GM21786 (cell line): Measurements from ENCODE around the gene CUBN.
"Not testable (repeated sequence)": the region's sequence is repeated elsewhere in the genome, so short reads cannot be mapped to it uniquely, and the experiment has no call there.

Experiments
- ATAC-seq: cut with Tn5 transposase; IDR thresholded peaks from one replicate; pipeline ENCODE4 v1.9.1; 2021; ENCODE audit not compliant: unreplicated experiment

CUBN gene

DNA sequence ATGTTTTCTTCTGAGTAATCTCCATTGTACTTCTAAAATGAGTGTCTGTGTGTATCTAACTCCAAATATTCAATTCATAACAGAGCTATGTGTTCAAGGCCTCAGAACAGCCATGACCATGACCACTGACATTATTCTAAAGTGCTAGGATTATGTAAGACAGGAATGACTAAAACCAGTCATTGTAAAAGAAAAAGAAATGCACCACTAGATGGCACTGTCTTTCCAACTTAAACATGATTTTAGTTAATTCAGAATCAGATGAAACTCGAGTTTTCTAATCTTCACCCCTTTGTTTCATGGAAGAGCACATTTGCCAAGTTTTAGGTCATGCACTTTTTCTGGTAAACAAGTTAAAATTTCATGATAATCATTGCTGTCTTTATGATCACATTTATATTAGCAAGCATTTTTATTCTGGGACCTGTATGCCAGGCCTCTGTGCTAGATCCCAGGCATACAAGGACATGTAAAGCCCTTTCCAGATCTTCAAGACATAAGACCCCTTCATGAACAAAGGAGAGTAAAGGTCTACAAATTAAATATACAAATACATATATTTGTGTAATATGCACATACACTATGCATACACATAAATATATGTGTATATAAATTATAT lies 286.2 kb downstream of the CUBN start:
- no peak for ATAC-seq

DNA sequence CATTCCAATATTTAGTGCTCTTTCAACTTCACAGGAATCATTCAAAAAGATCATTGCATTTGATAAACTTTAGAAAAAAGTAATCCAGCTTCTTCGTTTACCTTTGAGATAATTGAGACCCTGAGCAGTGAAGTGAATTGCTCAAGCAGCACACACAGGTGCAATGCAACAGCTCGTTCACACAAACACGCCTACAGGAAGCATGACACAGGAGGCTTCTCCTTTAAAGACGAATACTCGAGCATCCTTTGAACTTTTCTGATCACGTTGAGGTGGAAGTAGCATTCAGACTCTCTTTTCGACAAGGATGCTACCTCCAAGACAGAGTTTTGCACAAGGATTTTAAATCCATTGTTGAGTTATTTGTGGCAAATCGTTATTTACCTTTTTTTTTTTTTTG lies 294.4 kb downstream of the CUBN start:
- ATAC-seq: no peak

DNA sequence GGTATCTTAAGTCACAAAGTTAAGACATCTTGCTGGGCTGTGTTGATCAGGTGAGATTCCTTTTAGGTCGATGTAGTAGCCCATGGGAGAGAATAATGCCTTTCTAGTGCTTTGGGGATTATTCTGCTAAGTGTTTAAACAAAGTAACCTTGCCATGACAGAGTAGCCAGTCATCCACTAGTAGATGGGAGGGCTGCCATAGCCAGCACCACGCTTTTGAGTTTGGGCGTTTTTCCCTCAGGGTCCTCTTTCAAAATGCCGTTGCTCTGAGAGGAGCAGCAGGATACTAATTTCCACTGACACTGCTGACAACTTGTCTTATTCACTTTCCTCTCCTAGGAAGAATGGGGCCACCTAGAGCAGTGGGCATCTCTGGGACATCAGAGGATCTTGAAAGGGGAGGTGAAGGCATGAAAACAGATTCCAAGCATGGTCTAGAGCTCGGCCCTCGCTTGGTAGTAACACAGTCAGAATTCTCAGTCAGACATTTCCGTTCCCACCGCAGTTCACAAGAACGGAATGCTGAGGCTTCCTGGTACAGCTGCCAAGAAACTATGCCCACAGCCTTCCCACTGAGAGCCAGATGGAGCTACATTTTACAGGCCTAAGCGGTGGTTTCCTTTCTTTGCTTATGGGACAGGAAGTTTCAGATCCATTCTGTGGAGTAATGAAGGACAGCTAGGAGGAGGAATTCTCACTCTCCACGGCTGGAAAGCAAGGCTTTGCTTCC lies 297.1 kb downstream of the CUBN start:
- ATAC-seq: no peak

DNA sequence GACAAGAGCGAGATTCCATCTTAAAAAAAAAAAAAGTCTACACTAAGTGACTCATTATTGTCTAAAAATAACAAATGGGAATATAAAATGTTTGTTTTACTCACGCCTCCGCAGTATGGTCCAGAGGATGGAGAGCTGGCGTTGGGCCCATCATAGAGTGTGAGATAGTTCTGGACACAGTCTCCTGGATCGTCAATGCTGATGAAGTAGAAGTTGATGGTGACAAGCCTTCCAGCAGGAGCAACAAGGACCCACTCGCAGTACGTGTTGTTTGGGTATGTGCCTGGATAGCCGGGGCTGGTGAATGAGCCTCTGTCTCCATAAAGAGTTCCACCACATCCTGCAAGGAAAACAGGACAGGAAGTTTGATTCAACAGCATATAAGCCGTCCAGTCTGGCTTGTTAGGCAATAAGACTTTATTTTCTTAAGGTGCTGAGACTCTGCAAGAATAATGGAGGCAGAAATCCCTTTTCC lies 300.9 kb downstream of the CUBN start:
- ATAC-seq: no peak

DNA sequence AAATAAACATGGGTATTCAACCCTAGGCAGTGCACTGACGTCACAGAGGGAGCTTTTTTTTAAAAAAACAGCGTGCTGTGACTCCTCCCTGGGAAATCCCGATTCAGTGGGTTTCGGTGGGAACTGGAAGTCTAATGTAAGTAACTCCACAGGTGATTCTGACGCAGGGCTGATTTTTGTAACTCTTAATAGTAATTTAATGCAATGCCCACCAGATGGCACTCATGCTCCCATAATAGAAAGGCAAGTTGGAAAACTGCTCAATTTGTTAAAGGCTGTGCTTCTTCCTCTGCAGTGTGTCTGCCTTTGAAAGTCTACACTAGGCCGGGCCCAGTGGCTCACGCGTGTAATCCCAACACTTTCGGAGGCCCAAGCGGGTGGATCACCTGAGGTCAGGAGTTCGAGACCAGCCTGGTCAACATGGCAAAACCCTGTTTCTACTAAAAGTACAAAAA lies 301.5 kb downstream of the CUBN start:
- peak; percentile 92 for ATAC-seq

DNA sequence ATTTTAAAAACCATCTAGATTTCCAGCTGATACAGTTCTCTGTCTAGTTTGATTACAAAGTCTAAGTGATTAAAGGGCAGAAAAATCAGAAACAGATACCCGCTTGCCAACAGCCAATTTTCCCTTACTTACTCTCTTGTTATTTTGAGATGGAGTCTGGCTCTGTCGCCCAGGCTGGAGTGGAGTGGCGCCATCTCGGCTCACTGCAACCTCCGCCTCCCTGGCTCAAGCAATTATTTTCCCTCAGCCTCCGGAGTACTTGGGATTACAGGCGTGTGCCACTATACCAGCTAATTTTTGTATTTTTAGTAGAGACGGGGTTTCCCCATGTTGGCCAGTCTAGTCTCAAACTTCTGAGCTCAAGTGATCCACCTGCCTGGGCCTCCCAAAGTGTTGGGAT lies 302.1 kb downstream of the CUBN start:
- ATAC-seq: not testable (repeated sequence)

DNA sequence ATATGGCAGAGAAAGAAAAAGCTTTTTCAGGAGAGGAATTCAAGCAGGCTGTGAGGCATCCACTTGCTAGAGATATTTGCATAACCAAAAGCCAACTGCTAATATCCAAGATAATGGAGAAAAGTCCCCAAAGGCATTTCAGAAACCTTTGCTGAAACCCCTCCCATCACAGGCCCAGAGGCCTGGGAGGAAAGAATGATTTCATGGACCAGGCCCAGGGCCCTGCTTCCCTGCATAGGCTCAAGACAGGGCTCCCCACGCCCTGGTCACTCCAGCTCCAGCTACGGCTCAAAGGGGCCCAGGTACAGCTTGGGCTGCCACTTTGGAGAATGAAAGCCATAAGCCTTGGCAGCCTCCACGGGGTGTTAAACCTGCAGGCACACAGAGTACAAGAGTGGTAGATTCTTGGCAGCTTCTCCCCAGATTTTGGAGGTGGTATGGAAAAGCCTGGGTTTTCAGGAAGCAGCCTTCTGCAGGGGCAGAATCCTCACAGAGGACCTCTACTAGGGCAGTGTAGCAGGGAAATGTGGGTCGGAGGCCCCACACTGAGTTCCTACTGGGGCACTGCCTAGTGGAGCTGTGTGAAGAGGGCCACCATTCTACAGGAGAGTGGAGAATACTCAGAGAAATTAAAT lies 306.8 kb downstream of the CUBN start:
- no peak for ATAC-seq

DNA sequence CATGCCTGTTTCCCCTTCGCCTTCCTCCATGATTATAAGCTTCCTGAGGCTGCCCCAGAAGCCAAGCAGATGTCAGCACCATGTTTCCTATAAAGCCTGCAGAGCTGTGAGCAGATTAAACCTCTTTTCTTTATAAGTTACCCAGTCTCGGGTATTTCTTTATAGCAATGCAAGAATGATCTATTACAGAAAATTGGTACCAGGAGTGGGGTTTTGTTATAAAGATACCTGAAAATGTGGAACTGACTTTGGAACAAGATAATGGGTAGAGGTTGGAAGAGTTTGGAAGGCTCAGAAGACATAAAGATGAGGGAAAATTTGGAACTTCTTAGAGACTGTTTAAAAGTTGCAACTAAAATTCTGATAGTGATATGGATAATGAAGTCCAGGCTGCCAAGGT lies 307.6 kb downstream of the CUBN start:
- no peak for ATAC-seq

DNA sequence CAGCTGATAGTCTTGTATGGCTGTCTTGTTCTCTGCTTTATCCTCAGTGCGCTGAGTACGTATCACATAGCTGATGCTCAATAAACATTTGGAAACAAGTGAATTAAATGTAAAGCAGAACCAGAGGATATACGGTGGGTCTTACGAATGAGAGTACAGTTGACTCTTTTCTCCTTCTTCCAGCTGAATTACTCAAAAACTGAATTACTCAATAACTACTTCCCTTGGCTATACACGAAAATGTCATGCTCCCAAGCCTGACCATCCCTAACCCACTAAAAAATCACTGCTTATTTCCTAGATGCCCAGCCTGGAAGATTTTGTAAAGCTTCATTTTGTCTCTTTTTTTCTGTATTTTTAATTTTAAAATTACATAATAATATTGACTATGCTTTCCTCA lies 309.2 kb downstream of the CUBN start:
- no peak for ATAC-seq

DNA sequence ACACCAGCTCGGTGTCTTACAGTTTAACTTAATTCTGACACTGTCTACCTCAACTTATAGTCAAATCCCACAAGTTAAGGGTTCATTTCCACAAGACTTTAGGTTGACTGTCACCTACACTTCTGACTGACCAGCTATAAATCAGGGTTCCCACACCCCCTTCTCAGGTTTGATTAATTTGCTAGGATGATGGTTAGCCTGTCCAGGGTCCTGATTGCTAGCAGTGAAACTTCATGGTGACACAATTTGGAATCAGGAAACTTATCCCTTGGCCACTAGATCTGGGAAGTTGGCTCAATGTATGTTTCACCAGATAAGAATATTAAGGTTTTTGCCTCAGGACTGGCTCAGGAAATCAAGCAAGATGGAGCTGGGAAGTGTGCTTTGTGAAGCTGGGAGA lies 309.6 kb downstream of the CUBN start:
- ATAC-seq: no peak

DNA sequence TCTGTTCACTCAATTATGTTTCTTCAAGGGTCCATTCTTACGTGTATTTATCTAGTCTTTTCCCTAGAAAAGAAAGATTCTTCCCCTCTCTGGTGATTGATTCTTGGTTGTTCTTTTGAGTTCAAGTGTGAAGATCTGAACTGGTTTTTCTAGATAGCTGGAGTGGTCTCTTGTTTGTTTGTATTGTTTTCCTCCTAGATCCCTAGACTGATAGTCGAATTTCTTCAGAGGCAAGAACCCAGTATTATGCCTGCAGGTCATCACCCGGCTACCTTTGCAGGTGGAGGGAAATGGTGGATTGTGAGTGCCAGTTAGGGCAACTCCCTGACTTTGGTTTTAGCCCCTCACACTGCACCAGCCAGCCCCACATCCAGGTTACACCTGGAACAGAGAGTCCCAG lies 310.2 kb downstream of the CUBN start:
- ATAC-seq: no peak

DNA sequence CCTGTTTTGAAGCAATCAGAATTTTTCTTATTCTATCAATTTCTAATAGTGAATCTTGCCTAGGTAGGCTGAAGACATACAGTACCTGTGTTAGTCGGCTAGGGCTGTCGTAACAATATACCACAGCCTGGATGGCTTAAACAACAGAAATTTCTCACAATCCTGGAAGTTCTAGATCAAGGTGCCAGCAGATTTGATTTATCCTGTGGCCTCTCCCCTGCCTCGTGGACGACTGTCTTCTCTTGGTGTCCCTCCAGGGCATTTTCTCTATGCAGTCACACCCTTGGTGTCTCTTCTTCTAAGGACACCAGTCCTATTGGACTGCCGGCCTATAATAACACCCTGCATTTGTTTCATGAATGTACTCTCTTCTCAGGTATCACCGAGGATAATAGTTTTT lies 310.6 kb downstream of the CUBN start:
- no peak for ATAC-seq

DNA sequence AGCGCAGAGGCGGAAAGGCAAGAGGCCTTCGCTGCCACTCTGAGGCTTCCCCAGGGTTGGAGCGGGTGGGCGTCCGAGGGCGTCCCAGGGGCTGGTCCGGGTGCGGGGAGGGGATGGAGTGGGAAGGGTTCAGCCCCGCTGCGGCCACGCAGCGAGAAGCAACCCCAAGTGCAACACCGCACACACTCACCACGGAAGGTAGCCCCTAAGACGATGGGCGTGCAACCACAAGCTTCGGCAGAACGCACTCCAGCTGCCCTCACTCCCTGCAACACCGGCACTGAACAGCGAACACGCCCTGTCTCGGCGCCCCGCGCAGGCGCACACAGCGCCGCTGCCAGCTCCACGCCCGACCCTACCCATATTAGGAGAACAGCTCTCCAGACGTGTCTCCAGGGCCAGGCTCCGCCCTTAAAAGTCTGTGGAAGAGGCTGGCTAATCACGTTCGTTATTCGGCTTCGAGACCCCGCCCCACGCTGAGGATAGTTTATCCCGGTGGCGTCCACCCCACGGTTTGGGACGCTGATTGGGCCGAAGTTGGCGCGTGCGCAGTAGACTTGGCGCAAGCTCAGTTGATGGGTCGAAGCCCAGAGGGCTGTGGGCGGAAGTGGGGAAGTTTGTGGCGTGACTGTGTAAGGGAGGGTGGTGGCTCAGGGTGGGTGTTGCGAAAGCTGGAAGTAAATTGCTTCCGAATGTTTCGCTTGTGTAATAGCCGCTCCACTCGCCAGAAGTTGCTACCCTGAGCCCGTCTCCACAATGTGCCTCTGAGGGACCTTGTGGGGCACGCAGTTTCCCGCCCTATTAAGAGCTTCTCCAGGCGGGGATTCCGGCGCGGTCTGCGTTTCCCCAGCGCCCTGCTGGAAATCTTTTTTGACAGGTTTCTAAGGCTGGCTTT lies 312.2 kb downstream of the CUBN start, which contains the start of gene RSU1:
TSS of gene RSU1 (minus strand) at position 300 of the 895 bp plus-strand sequence. CDS start 343 bp downstream, outside the sequence.
- ATAC-seq: peak; percentile 99

DNA sequence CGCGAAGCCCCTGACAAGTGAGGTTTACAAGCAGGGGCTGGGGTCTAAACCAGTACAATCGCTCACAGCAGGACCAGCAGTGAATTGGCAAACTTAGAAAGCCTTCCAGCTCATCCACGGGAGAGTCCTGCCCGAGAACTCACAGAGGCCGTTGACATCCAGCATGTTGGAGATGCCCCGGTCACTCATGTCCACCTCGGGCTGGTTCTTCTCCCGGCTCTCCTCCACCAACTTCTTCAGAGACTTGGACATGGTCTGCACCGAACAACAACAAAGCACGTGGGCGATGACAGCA lies 312.8 kb downstream of the CUBN start:
- no peak for ATAC-seq

DNA sequence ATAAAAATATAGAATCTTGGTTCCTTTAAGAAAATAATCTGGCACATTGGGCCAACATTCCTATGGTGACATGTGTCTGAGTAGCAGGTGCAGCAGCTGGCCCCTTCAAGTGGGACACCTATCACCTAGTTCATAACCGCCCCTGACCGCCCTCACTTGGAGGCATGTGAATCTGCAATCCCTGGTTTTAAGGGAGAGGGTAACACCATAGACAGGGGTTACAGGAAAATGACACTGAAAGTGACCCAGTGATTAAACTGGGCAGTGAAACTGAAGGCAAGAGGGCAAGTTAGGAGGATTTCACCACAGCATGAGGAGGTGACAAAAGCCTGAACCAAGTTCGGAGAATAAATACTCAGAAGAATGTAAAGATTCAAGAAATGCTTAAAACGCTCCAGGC lies 313.4 kb downstream of the CUBN start:
- ATAC-seq: no peak

DNA sequence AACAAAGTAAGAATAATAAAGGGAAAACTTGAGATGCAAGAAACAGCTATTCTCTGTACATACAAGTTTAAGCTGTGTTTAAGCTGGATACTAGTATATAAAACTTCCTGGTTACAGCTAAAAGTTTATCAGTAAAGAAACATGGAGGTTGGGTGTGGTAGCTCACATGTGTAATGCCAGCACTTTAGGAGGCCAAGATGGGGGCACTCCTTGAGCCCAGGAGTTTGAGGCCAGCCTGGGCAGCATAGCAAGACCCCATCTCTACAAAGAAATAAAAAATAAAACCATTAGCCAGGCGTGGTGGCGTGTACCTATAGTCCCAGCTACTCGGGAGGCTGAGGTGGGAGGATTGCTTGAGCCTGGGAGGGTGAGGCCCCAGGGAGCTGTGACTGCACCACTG lies 315.6 kb downstream of the CUBN start:
- no peak for ATAC-seq

DNA sequence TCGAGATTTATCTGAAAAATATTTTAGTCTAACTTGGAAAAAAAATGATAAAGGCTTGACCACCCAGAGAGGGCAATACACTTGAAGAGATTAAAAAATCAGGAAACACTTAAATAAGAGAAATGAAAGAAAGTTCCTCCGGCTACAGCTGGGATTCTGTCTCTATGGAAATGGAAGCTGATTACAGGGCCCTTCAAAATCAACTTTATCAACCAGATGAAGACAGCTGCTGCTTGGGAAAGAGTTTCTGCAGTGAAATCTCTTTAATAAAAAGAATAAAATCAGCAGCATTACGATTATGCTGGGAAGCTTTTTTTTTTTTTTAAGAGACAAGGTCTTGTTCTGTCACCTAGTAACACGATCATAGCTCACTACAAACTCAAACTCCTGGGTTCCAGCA lies 316.9 kb downstream of the CUBN start:
- ATAC-seq: no peak

DNA sequence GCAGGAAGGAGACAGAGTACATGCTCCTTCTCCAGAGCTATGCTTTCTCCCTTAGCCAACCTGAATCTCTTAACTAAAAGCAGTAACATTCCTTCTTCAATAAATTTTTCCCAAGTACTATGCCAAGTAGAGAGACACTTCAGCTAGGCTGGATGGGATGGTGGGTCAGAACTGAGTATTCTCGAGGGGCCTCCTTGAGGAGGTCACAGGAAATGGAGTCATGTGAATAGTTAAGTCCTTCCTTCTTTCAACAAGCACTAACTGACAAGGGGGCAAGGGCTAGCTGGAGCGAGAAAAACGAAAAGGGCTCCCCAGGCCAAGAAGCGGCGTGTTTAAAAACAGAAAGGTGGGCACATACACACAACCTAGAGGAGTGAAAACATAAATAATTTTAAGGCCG lies 317.8 kb downstream of the CUBN start:
- no peak for ATAC-seq

DNA sequence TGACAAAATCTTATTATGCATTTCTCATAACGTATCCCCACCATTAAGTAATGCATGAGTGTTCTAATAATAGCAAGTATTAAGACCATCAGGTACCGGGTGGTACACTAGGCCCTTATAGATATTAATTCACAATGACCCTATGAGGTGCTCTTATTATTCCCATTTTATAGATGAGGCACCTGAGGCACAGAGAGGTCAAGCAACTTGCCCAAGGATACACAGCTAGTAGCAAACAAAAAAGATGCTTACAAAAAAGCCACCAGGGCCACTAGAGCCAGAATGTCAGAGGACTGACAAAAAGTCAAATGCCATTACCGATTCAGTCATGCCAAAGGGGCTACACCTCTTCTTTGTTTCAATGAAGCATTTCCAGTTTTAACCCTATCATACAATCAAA lies 318.3 kb downstream of the CUBN start:
- ATAC-seq: no peak

DNA sequence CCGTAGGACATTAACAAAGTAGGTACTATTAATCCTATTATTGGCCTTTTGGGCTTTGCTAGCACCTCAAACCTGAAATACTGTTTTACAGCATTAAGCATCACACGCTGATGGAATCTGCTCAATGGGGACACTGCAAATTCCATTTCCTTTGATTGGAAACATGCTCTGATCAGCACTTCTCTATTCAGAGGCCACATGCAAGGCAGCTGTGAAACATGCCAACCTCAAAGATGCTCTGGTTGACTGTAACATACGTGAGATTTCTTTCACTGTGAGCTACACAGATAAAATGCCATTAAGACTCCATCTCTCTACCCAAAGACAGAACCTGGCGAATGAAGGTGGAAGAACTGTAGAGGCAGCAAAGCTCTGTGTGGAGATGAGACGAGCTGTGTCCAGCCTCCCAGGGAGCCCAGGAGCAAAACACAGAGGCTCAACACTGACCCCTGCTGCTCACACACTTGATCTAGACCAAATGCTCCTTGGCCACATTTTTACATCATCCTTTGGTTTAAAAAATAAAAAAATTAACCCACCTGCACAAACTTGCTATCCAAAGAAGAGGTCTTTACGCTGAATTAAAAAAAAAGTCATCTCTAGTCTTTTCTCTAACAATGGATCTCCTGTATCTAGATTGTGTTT lies 320.4 kb downstream of the CUBN start:
- peak; percentile 88 for ATAC-seq

DNA sequence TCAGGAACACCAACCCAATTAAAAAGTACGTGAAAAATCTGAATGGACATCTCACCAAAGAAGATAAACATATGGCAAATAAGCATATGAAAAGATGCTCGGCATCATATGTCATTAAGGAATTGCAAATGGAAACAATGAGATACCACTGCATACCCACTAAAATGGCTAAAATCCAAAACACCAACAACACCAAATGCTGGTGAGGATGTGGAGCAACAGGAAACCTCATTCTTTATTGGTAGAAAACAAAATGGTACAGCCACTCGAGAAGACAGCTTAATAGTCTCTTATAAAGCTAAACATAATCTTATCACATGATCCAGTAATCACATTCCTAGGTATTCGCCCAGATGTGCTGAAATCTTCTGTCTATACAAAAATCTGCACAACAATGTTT lies 325.5 kb downstream of the CUBN start:
- no peak for ATAC-seq
